Testis (tissue), 2 donors: ENCODE results near the gene TTLL3.

ENCODE experiments used
- CTCF ChIP-seq, 3 experiments: fragments of 450-650 bp in 2 of 3; fragments of 200-600 bp in 1 of 3; sonication (generic) in 1 of 3; IDR thresholded peaks; one replicate each; pipeline ENCODE4 v1.5.1; 2016 to 2019; ENCODE audit warnings: antibody characterized with exemption in 3 of 3, mild to moderate bottlenecking in 2 of 3, moderate library complexity in 1 of 3
- POLR2A ChIP-seq: fragments of 450-650 bp; IDR thresholded peaks from one replicate; pipeline ENCODE4 v1.6.1; 2017; ENCODE audit warnings: antibody characterized with exemption, mild to moderate bottlenecking, moderate library complexity

GRCh38 chr3:9825451-9826040 is 15.5 kb downstream of the TTLL3 start:
- TF ChIP-seq CTCF (IDR thresholded peaks at IDR 0.05), result no peak
- no peak for TF ChIP-seq POLR2A
